ENCODE results near the gene MAGI2.

MAGI2 gene

DNA sequence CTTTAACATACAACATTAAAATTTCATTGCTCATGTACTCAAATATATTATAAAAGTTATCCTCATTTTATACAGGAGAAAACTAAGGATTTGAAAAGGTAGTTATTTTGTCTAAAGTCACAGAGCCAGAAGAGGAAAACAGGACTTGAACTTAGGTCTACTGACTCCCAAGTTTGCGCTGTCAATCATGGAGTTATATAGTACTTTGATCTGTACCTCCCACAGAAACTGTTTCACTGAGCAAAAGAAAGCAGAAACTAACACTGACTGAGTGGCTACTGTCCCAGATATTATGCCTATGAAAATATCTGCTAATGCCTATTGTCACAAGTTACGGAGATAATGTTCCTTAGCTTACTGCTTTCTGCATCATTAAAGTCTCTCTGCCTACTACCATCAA, 329.1 kb downstream of the MAGI2 start:
- CTCF ChIA-PET = no interaction called here
- no peak for DNase-seq (ENCODE audit: extremely low spot score)
- TF ChIP-seq, protein P1, sequence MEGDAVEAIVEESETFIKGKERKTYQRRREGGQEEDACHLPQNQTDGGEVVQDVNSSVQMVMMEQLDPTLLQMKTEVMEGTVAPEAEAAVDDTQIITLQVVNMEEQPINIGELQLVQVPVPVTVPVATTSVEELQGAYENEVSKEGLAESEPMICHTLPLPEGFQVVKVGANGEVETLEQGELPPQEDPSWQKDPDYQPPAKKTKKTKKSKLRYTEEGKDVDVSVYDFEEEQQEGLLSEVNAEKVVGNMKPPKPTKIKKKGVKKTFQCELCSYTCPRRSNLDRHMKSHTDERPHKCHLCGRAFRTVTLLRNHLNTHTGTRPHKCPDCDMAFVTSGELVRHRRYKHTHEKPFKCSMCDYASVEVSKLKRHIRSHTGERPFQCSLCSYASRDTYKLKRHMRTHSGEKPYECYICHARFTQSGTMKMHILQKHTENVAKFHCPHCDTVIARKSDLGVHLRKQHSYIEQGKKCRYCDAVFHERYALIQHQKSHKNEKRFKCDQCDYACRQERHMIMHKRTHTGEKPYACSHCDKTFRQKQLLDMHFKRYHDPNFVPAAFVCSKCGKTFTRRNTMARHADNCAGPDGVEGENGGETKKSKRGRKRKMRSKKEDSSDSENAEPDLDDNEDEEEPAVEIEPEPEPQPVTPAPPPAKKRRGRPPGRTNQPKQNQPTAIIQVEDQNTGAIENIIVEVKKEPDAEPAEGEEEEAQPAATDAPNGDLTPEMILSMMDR (IDR thresholded peaks at IDR 0.05; ENCODE audit: control extremely low read depth, extremely low read depth, low read depth, missing control alignments) = no peak
- POLR2A ChIA-PET = no interaction called here

DNA sequence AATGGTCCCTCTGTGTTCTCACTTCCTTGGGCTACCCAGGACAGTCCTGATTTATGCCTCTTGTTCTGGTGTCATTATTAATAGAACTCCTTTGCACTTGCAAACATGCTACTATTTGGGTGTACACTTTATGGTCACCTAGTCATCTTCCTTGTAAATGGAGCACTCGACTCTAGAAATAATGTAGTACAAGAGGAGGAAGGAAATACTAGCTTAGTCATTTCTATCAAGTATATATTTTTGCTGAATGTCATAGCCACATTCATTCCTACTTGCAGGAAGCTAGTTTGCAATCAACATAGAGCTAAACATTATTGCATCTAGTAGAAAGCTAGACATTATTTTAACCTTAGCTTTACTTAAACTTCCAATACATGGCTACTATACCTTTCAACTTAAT, 335.3 kb downstream of the MAGI2 start:
- POLR2A ChIA-PET = no interaction called here
- TF ChIP-seq, protein P1 (IDR thresholded peaks at IDR 0.05; ENCODE audit: control extremely low read depth, extremely low read depth, low read depth, missing control alignments) = no peak
- no peak for DNase-seq (ENCODE audit: extremely low spot score)

DNA sequence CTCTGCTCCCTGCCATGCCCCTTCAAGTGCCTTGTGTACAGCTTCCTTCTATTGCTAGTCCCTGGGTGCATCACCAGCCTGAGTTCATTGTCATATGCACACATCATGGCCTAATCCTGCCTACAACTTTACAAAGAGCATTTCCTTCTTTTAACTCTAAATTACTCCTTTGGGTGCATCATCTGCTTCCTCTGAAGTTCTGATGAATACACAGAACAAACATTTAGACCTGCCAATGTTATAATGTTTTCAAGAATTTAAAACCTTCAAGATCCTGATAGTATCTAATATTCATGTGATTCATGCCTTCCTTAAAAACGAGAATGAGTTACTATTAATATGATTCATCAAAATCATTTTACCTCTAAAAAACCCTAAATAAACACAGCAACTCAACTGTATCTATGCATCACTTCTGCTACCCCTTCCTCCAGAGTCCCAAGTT, 357.1 kb downstream of the MAGI2 start:
- TF ChIP-seq, protein P1 (IDR thresholded peaks at IDR 0.05; ENCODE audit: control extremely low read depth, extremely low read depth, low read depth, missing control alignments) = no peak
- CTCF ChIA-PET = no interaction called here
- DNase-seq (ENCODE audit: extremely low spot score) = no peak
- POLR2A ChIA-PET = no interaction called here

More for the DNA sequence above, 335.3 kb downstream of the MAGI2 start:
- CTCF ChIA-PET = interaction anchor here (1.3 kb wide), 1 partner anchor 18 kb away, joined by 4 read pairs; no protein-coding TSS in a partner anchor

DNA sequence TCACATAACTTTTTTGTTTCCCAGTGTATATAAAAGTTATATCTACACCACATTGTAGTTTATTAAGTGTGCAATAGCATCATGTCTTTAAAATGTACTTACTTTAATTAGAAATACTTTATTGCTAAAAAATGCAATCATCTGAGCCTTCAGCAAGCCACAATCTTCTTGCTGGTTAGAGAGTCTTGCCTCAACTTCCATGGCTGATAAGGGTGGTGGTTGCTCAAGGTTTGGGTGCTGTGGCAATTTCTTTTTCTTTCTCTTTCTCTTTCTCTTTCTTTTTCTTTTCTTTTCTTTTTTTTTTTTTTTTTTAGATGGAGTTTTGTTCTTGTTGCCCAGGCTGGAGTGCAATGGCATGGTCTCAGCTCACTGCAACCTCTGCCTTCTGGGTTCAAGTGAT, 360.0 kb downstream of the MAGI2 start:
- TF ChIP-seq, protein P1 (IDR thresholded peaks at IDR 0.05; ENCODE audit: control extremely low read depth, extremely low read depth, low read depth, missing control alignments) = no peak
- ChIA-PET CTCF (no interaction called here), POLR2A (no interaction called here)
- no peak for DNase-seq (ENCODE audit: extremely low spot score)

DNA sequence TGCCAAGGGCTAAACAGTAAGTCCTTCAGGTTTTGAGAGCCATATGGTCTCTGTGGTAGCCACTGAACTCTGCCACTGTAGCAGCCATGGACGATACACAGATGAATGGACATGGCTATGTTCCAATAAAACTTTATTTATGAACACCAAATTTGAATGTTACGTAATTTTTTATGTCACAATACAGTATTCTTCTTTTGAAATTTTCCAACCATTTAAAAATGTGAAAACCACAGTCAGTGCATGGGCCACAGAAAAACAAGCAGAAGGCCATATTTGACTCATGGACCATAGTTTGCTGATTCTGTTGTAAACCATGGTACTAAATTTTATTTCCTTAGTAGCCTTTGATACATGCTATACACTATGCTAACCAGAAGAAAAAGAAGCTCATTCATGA, 361.8 kb downstream of the MAGI2 start:
- ChIA-PET POLR2A (no interaction called here), CTCF (no interaction called here)
- TF ChIP-seq, protein P1 (IDR thresholded peaks at IDR 0.05; ENCODE audit: control extremely low read depth, extremely low read depth, low read depth, missing control alignments) = no peak
- no peak for DNase-seq (ENCODE audit: extremely low spot score)

DNA sequence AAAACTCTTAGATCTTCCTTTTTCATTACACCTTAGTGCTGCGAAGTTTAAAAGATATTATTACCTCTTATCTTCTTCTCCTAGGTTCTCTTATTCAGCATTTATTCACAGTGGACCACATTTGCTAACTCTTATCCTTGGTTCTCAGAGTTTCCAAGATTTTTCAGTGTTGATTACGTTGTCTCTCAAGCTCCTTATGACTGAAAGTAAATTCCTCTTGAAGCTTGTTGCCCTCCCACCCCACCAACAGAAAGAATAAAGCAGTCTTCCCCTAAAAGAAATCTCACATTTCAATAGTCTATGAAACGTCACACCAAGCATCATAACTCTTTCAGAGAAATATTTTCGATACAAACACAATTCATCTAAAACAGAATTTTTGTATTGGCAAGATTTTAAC, 362.5 kb downstream of the MAGI2 start:
- ChIA-PET POLR2A (no interaction called here), CTCF (no interaction called here)
- TF ChIP-seq, protein P1 (IDR thresholded peaks at IDR 0.05; ENCODE audit: control extremely low read depth, extremely low read depth, low read depth, missing control alignments) = no peak
- DNase-seq (ENCODE audit: extremely low spot score) = no peak

DNA sequence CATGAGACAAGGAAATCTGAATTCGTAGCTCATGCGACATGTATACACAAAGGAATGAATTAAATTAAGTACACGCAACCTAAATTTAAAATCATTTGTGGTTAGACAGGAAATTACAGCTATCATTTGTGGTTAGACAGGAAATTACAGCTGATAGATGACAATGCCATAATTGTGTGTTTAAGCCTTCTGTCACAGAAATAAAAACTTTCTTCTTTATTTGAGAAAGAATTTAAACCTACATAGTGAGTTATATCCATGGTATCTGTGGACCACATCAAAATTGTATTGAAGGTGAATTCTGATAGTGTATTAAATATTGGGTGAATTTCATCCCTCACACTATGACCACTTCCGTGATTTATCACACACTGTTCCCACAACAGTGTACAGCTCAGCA, 362.9 kb downstream of the MAGI2 start:
- TF ChIP-seq, protein P1 (IDR thresholded peaks at IDR 0.05; ENCODE audit: control extremely low read depth, extremely low read depth, low read depth, missing control alignments) = no peak
- DNase-seq (ENCODE audit: extremely low spot score) = no peak
- ChIA-PET POLR2A (no interaction called here), CTCF (no interaction called here)
